Measurements from ENCODE around the gene ZNF148.
"Not testable (repeated sequence)": the region's sequence is repeated elsewhere in the genome, so short reads cannot be mapped to it uniquely, and the experiment has no call there.

ZNF148 gene

GRCh38 chr3:125374501-125374995, 577 bp downstream of the ZNF148 start:
- peak; percentile 38 for DNase-seq

GRCh38 chr3:125367403-125368230, 7.5 kb downstream of the ZNF148 start:
- DNase-seq, result no peak

GRCh38 chr3:125366132-125366531, 9.0 kb downstream of the ZNF148 start:
- no peak for DNase-seq

GRCh38 chr3:125359700-125360099, 15.4 kb downstream of the ZNF148 start:
- DNase-seq, result no peak

- DNase-seq, result no peak
Measured at GRCh38 chr3:125358923-125359322, 16.2 kb downstream of the ZNF148 start.

- DNase-seq, result no peak
Measured at GRCh38 chr3:125357837-125358236, 17.3 kb downstream of the ZNF148 start.

- no peak for DNase-seq
Measured at GRCh38 chr3:125357032-125357658, 18.0 kb downstream of the ZNF148 start.

- DNase-seq, result no peak
Measured at GRCh38 chr3:125356140-125357026, 18.7 kb downstream of the ZNF148 start.

GRCh38 chr3:125353659-125354058, 21.5 kb downstream of the ZNF148 start:
- DNase-seq, result no peak

GRCh38 chr3:125353128-125353527, 22.0 kb downstream of the ZNF148 start:
- DNase-seq, result no peak

- DNase-seq, result no peak
Measured at GRCh38 chr3:125351814-125352456, 23.2 kb downstream of the ZNF148 start.

GRCh38 chr3:125351152-125351551, 24.0 kb downstream of the ZNF148 start:
- DNase-seq, result no peak

GRCh38 chr3:125350597-125350996, 24.5 kb downstream of the ZNF148 start:
- no peak for DNase-seq

- no peak for DNase-seq
Measured at GRCh38 chr3:125349556-125350165, 25.5 kb downstream of the ZNF148 start.

GRCh38 chr3:125349055-125349454, 26.1 kb downstream of the ZNF148 start:
- DNase-seq, result no peak

GRCh38 chr3:125343367-125343766, 31.8 kb downstream of the ZNF148 start:
- DNase-seq, result not testable (repeated sequence)

GRCh38 chr3:125340121-125340520, 35.0 kb downstream of the ZNF148 start:
- DNase-seq, result no peak

GRCh38 chr3:125337506-125337905, 37.6 kb downstream of the ZNF148 start:
- no peak for DNase-seq

- DNase-seq, result no peak
Measured at GRCh38 chr3:125334675-125335560, 40.2 kb downstream of the ZNF148 start.

GRCh38 chr3:125332504-125332903, 42.6 kb downstream of the ZNF148 start:
- DNase-seq, result no peak

- DNase-seq, result no peak
Measured at GRCh38 chr3:125331243-125331642, 43.9 kb downstream of the ZNF148 start.
